Right atrium auricular region (tissue), 2 donors: ENCODE measurements around the gene ELOB. TPM values are rescaled to one million over a fixed set of nuclear protein-coding genes. Genes with fewer than 3 reads are reported as not detected.

Experiments
- DNase-seq: peaks from one replicate; pipeline ENCODE4 v3.0.0-alpha.2; 2019; ENCODE audit warnings: low spot score
- H3K27ac ChIP-seq, 2 donors: fragments of 200-600 bp; sonication (generic); 1 replicate in 1 of 2; 2 replicates in 1 of 2; pipeline ENCODE4 v1.5.1; 2016 to 2019
- H3K27me3 ChIP-seq, 2 donors: fragments of 200-600 bp; sonication (generic); one replicate each; pipeline versions ENCODE4 v1.5.1 to v1.6.0; 2017 to 2019
- H3K36me3 ChIP-seq: fragments of 200-600 bp; sonication (generic); one replicate; pipeline ENCODE4 v1.5.1; 2016
- H3K4me1 ChIP-seq, 2 donors: fragments of 200-600 bp; sonication (generic); one replicate each; pipeline versions ENCODE4 v1.5.1 to v1.6.0; 2017 to 2019
- H3K4me3 ChIP-seq, 2 donors: fragments of 200-600 bp; sonication (generic); 1 replicate in 1 of 2; 2 replicates in 1 of 2; pipeline ENCODE4 v1.5.1; 2017 to 2019; ENCODE audit warnings: mild to moderate bottlenecking in 1 of 2, moderate library complexity in 1 of 2
- H3K9me3 ChIP-seq, 2 donors: fragments of 200-600 bp; sonication (generic); one replicate each; pipeline ENCODE4 v1.5.1; 2019
- total RNA-seq, 2 donors: library from RNA; depleted of rRNA; stranded (reverse); fragments of >200 nt; gene quantifications; one replicate each; pipeline ENCODE4 v1.1.0, GENCODE V29; 2016
- TF ChIP-seq, protein P1 (sequence below), 2 donors: fragments of 200-600 bp; sonication (generic); IDR thresholded peaks; one replicate each; pipeline ENCODE4 v1.5.1; 2019; ENCODE audit warnings: antibody characterized with exemption in 2 of 2

Gene ELOB
- total RNA-seq, 2 donors from 2014 or later = 408 to 856 TPM

DNA sequence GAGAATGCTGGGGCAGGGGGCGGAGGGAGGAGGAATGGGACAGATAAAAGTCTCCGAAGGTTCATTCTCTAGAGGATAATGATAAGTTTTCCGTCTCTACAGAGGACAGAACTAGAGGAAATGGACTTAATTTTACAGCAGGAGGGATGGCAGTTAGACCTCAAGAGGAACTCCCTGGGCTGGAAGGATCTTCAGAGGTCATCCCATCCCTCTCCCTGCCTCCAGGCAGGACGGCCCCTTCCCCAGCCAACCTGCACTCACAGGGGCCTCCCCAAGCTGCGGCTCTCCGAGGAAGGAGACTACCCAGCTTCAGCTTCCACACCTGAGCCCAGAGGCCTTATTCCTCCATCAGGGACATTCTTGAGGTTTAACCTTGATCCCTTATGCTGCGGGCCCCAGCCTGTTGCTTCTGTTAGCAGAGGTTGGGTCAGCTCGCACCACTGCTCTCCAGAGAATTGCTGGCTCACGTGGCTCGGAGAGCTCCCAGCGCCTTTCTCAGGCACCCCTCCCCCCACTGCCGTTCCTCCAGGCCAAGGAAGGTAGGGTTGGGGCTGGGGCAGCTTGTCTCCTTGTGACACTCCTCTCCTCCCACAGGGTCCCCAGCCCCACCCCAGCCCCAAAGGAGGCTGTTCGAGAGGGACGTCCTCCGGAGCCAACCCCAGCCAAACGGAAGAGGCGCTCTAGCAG lies 8.5 kb downstream of the ELOB start:
- DNase-seq = no peak
- TF ChIP-seq, protein P1, sequence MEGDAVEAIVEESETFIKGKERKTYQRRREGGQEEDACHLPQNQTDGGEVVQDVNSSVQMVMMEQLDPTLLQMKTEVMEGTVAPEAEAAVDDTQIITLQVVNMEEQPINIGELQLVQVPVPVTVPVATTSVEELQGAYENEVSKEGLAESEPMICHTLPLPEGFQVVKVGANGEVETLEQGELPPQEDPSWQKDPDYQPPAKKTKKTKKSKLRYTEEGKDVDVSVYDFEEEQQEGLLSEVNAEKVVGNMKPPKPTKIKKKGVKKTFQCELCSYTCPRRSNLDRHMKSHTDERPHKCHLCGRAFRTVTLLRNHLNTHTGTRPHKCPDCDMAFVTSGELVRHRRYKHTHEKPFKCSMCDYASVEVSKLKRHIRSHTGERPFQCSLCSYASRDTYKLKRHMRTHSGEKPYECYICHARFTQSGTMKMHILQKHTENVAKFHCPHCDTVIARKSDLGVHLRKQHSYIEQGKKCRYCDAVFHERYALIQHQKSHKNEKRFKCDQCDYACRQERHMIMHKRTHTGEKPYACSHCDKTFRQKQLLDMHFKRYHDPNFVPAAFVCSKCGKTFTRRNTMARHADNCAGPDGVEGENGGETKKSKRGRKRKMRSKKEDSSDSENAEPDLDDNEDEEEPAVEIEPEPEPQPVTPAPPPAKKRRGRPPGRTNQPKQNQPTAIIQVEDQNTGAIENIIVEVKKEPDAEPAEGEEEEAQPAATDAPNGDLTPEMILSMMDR (IDR thresholded peaks at IDR 0.05) = no peak
- H3K9me3 ChIP-seq = no peaks in the 10 kb centered on the region
- peaks cover 3 to 20% of the 10 kb centered on the region in 2 donors for H3K4me1 ChIP-seq
- no peaks in the 10 kb centered on the region for H3K27me3 ChIP-seq
- H3K4me3 ChIP-seq = no peak overlapping the region
- no peak overlapping the region for H3K27ac ChIP-seq
- H3K36me3 ChIP-seq = peaks cover 95% of the 10 kb centered on the region

DNA sequence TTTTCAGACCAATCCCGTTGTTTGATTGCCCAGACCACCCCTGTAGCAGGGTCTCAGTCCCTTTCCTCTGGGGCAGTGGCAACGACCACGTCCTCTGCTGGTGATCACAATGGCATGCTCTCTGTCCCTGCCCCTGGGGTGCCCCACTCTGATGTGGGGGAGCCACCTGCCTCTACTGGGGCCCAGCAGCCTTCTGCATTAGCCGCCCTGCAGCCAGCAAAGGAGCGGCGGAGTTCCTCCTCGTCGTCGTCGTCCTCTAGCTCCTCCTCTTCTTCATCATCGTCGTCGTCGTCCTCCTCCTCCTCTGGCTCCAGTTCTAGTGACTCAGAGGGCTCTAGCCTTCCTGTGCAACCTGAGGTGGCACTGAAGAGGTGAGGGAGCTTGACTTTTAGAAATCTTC lies 9.2 kb downstream of the ELOB start:
- no peaks in the 10 kb centered on the region for H3K27me3 ChIP-seq
- H3K27ac ChIP-seq = no peak overlapping the region
- H3K4me3 ChIP-seq = no peak overlapping the region
- TF ChIP-seq, protein P1 (IDR thresholded peaks at IDR 0.05) = no peak
- DNase-seq = no peak
- H3K4me1 ChIP-seq = peaks cover 3 to 20% of the 10 kb centered on the region in 2 donors
- H3K9me3 ChIP-seq = no peaks in the 10 kb centered on the region
- peaks cover 100% of the 10 kb centered on the region for H3K36me3 ChIP-seq

DNA sequence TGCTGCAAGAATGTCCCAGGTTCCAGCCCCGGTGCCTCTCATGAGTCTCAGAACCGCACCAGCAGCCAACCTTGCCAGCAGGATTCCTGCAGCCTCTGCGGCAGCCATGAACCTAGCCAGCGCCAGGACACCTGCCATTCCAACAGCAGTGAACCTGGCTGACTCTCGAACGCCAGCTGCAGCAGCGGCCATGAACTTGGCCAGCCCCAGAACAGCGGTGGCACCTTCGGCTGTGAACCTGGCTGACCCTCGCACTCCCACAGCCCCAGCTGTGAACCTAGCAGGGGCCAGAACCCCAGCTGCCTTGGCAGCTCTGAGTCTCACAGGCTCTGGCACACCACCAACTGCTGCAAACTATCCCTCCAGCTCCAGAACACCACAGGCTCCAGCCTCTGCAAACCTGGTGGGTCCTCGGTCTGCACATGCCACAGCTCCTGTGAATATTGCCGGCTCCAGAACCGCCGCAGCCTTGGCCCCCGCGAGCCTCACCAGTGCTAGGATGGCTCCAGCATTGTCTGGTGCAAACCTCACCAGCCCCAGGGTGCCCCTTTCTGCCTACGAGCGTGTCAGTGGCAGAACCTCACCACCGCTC lies 9.8 kb downstream of the ELOB start:
- peaks cover 100% of the 10 kb centered on the region for H3K36me3 ChIP-seq
- no peak overlapping the region for H3K4me3 ChIP-seq
- TF ChIP-seq, protein P1 (IDR thresholded peaks at IDR 0.05) = no peak
- peaks cover 3 to 20% of the 10 kb centered on the region in 2 donors for H3K4me1 ChIP-seq
- no peaks in the 10 kb centered on the region for H3K27me3 ChIP-seq
- DNase-seq = no peak
- no peak overlapping the region for H3K27ac ChIP-seq
- H3K9me3 ChIP-seq = no peaks in the 10 kb centered on the region

DNA sequence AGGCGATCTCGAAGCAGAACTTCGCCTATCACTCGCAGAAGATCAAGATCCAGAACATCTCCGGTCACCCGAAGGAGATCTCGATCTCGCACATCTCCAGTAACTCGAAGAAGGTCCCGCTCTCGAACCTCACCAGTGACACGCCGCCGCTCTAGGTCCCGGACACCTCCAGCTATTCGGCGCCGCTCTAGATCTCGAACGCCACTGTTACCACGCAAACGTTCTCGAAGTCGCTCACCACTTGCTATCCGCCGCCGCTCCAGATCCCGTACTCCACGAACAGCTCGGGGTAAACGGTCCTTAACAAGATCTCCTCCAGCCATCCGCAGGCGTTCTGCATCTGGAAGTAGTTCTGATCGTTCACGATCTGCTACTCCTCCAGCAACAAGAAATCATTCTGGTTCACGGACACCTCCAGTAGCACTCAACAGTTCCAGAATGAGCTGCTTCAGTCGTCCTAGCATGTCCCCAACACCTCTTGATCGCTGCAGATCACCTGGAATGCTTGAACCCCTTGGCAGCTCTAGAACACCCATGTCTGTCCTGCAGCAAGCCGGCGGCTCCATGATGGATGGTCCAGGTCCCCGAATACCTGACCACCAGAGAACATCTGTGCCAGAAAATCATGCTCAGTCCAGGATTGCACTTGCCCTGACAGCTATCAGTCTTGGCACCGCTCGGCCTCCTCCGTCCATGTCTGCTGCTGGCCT lies 10.5 kb downstream of the ELOB start:
- no peak for DNase-seq
- Histone ChIP-seq H3K27me3 (no peaks in the 10 kb centered on the region), H3K9me3 (no peaks in the 10 kb centered on the region), H3K36me3 (peaks cover 100% of the 10 kb centered on the region), H3K4me1 (peaks cover 3 to 20% of the 10 kb centered on the region in 2 donors), H3K4me3 (no peak overlapping the region), H3K27ac (no peak overlapping the region)
- TF ChIP-seq, protein P1 (IDR thresholded peaks at IDR 0.05) = no peak

DNA sequence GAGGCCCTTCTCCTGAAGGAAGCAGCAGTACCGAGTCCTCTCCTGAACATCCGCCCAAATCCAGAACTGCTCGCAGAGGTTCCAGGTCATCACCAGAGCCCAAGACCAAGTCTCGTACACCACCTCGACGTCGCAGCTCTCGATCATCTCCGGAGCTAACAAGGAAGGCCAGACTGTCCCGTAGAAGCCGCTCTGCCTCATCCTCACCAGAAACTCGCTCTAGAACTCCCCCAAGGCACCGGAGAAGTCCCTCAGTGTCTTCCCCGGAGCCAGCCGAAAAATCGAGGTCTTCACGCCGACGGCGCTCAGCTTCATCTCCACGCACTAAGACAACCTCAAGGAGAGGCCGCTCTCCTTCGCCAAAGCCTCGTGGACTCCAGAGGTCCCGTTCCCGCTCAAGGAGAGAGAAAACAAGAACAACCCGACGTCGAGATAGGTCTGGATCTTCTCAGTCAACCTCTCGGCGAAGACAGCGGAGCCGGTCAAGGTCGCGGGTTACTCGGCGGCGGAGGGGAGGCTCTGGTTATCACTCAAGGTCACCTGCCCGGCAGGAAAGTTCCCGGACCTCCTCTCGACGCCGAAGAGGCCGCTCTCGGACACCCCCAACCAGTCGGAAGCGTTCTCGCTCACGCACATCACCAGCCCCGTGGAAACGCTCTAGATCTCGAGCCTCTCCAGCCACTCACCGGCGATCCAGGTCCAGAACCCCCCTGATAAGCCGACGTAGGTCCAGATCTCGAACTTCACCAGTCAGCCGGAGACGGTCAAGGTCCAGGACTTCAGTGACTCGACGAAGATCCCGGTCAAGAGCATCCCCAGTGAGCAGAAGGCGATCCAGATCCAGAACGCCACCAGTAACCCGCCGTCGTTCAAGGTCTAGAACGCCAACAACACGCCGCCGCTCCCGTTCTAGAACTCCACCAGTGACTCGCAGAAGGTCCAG lies 11.3 kb downstream of the ELOB start:
- H3K27ac ChIP-seq = no peak overlapping the region
- TF ChIP-seq, protein P1 (IDR thresholded peaks at IDR 0.05) = no peak
- H3K4me3 ChIP-seq = no peak overlapping the region
- H3K27me3 ChIP-seq = no peaks in the 10 kb centered on the region
- DNase-seq = no peak
- peaks cover under 1 to 20% of the 10 kb centered on the region in 2 donors for H3K4me1 ChIP-seq
- no peaks in the 10 kb centered on the region for H3K9me3 ChIP-seq
- H3K36me3 ChIP-seq = peaks cover 100% of the 10 kb centered on the region
